GM11168 (cell line): ENCODE results near the gene MYRF.

Source experiments
- in situ Hi-C: fragments of 300-500 bp; cut with MboI; formaldehyde crosslinking; loops from one replicate; pipeline ENCODE4 v1.12.0; 2022; ENCODE audit warnings: low sequenced_read_pairs; ENCODE audit not compliant: unreplicated experiment

The MYRF gene

DNA sequence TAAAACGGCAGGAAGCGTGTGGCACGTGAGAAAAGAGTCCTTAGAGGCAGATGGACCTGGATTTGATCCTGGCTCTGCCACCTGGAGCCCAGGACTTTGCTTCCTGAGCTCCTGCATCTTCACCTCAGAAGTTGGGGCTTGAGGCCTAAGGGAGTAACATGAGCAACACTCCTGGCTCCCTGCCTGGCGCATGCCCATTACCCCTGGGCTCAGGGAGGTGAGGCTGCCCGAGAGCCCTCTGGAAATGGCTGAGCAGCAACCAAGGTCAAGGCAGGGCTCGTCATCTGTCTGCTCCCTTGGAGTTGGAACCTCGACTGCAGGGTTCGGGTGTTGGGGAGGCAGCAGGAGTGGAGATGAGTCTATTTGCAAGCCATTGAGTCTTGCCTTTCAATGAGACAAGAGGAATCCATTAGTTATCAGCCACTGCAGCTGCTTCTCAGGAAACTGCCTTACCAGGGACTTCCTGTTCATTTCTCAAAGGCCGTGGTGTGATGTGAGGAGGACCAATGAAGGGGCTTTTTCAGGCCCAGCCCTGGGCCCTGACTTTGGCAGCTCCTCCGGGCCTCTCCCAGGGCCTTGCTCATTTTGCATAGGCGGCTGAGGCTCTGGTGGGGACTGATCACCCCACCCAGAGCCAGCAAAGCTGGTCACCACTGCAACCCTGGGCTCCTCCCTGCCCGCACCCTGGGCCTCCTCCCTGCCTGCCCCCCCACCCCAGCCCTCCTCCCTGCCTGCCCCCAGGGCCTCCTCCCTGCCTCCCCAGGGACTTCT lies 82.0 kb downstream of the MYRF start:
- in situ Hi-C loops = no loop called here

DNA sequence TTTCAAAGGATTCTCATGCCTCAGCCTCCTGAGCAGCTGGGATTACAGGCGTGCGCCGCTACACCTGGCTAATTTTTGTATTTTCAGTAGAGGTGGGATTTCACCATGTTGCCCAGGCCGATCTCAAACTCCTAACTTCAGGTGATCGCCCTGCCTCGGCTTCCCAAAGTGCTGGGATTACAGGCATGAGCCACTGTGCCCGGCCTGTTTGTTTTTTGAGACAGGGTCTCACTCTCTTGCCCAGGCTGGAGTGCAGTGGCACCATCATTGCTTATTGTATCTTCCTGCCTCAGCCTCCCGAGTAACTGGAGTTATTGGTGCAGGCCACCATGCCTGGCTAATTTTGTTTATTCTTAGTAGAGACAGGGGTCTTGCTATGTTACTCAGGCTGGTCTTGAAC lies 83.8 kb downstream of the MYRF start:
- in situ Hi-C loops = no loop called here

DNA sequence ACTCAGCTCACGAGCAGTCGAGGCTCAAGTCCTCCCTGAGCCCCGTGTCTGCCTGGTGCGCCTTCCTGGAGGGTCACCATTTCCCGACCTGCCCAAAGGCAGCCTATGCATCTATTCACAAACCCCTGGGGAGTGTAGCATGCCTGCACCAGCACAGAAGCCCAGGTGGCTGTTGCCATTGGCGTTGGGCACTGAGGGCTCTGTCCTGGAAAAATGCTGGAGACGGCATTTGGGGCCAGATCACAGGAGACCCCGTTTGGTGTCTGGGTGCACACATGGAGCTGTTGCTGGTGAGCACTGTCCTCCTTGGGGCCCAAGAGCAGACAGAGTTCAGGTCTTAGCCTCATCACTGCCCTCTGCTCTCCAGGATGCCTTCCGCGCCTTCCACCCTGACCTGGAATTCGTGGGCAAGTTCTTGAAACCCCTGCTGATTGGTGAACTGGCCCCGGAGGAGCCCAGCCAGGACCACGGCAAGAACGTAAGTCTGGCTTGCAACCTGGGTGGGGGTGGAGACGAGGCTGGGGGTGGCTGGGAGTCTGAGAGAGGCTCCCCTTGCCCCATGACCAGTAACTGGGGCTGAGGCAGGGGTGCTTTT lies 85.1 kb downstream of the MYRF start:
- in situ Hi-C loops = no loop called here
